K562 (cell line): ENCODE measurements around the gene RNF145.

Experiments
- CTCF ChIP-seq, 3 experiments: IDR thresholded peaks in 2 of 3; conservative IDR thresholded peaks in 1 of 3; 2 replicates each; pipeline ENCODE4 v1.5.1; 2011 to 2012; ENCODE audit warnings: low read length in 3 of 3, mild to moderate bottlenecking in 3 of 3, control low read depth in 2 of 3, improper control_type of control experiment in 1 of 3, inconsistent platforms in 1 of 3, low read depth in 1 of 3, mixed read lengths in 1 of 3, moderate library complexity in 1 of 3; ENCODE audit not compliant: insufficient read depth in 2 of 3
- FOXJ3 ChIP-seq: sonication (generic); formaldehyde crosslinking; IDR thresholded peaks from 2 replicates; pipeline ENCODE4 v1.4.0; 2020; ENCODE audit warnings: mild to moderate bottlenecking, missing genetic modification reagents
- FOXM1 ChIP-seq, 2 experiments: fragments of 450-650 bp in 1 of 2; sonication (generic) in 1 of 2; formaldehyde crosslinking in 1 of 2; IDR thresholded peaks; 2 replicates each; pipeline versions ENCODE4 v1.6.1 to v1.9.0; 2017 to 2022; ENCODE audit warnings: low read depth in 2 of 2, mild to moderate bottlenecking in 2 of 2, missing genetic modification reagents in 1 of 2, moderate library complexity in 1 of 2
- PHF21A ChIP-seq: fragments of 450-650 bp; IDR thresholded peaks from 2 replicates; pipeline ENCODE4 v1.6.1; 2017; ENCODE audit warnings: low read depth, borderline replicate concordance
- SP1 ChIP-seq: sonication (generic); formaldehyde crosslinking; IDR thresholded peaks from 2 replicates; pipeline ENCODE4 v1.8.1; 2022; ENCODE audit warnings: mild to moderate bottlenecking, missing genetic modification reagents
- TCF7 ChIP-seq: sonication (generic); IDR thresholded peaks from 2 replicates; pipeline ENCODE4 v1.6.1; 2016; ENCODE audit warnings: antibody characterized with exemption, borderline replicate concordance
- ZHX1 ChIP-seq: fragments of 150-350 bp; conservative IDR thresholded peaks from 2 replicates; pipeline ENCODE4 v1.6.1; 2014; ENCODE audit warnings: low read length
- ZNF384 ChIP-seq: IDR thresholded peaks from 2 replicates; pipeline ENCODE4 v1.6.1; 2012; ENCODE audit warnings: low read depth, low read length, improper control_type of control experiment
- TF ChIP-seq, protein P1 (sequence below): sonication (generic); formaldehyde crosslinking; IDR thresholded peaks from 2 replicates; pipeline ENCODE4 v1.9.0; 2022; ENCODE audit warnings: mild to moderate bottlenecking, missing genetic modification reagents
- TF ChIP-seq, protein P2 (sequence below), 2 experiments: IDR thresholded peaks; 2 replicates each; pipeline ENCODE4 v1.6.1; 2012; ENCODE audit warnings: improper control_type of control experiment in 2 of 2, low read depth in 2 of 2, low read length in 2 of 2, borderline replicate concordance in 1 of 2
- TF ChIP-seq, protein P3 (sequence below): fragments of 450-650 bp; formaldehyde crosslinking; IDR thresholded peaks from 2 replicates; pipeline ENCODE4 v1.4.0; 2022; ENCODE audit warnings: missing genetic modification characterization

- no peak for TF ChIP-seq FOXM1 (IDR thresholded peaks at IDR 0.05; ENCODE audit: low read depth)
- no peak for TF ChIP-seq FOXM1 (CRISPR knock-in tag; IDR thresholded peaks at IDR 0.05; ENCODE audit: low read depth)
- no peak for TF ChIP-seq PHF21A
- TF ChIP-seq CTCF (IDR thresholded peaks at IDR 0.05 in 2 of 3, conservative IDR thresholded peaks at IDR 0.05 in 1 of 3; ENCODE audit: insufficient read depth in 2 of 3, low read depth in 1 of 3, low read length in 3 of 3) = no peak
- TF ChIP-seq, protein P1, sequence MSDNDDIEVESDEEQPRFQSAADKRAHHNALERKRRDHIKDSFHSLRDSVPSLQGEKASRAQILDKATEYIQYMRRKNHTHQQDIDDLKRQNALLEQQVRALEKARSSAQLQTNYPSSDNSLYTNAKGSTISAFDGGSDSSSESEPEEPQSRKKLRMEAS (CRISPR knock-in tag) = no peak
- no peak for TF ChIP-seq FOXJ3 (CRISPR knock-in tag)
- TF ChIP-seq, protein P2, sequence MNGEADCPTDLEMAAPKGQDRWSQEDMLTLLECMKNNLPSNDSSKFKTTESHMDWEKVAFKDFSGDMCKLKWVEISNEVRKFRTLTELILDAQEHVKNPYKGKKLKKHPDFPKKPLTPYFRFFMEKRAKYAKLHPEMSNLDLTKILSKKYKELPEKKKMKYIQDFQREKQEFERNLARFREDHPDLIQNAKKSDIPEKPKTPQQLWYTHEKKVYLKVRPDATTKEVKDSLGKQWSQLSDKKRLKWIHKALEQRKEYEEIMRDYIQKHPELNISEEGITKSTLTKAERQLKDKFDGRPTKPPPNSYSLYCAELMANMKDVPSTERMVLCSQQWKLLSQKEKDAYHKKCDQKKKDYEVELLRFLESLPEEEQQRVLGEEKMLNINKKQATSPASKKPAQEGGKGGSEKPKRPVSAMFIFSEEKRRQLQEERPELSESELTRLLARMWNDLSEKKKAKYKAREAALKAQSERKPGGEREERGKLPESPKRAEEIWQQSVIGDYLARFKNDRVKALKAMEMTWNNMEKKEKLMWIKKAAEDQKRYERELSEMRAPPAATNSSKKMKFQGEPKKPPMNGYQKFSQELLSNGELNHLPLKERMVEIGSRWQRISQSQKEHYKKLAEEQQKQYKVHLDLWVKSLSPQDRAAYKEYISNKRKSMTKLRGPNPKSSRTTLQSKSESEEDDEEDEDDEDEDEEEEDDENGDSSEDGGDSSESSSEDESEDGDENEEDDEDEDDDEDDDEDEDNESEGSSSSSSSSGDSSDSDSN (IDR thresholded peaks at IDR 0.05; ENCODE audit: borderline replicate concordance in 1 of 2, low read depth in 2 of 2, low read length in 2 of 2) = no peak
- TF ChIP-seq ZNF384 = no peak
- TF ChIP-seq, protein P3, sequence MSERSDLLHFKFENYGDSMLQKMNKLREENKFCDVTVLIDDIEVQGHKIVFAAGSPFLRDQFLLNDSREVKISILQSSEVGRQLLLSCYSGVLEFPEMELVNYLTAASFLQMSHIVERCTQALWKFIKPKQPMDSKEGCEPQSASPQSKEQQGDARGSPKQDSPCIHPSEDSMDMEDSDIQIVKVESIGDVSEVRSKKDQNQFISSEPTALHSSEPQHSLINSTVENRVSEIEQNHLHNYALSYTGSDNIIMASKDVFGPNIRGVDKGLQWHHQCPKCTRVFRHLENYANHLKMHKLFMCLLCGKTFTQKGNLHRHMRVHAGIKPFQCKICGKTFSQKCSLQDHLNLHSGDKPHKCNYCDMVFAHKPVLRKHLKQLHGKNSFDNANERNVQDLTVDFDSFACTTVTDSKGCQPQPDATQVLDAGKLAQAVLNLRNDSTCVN (CRISPR knock-in tag) = no peak
- no peak for TF ChIP-seq ZHX1
- no peak for TF ChIP-seq TCF7
- no peak for TF ChIP-seq SP1 (CRISPR knock-in tag)
Observed at GRCh38 chr5:159139802-159140201, 69.6 kb downstream of the RNF145 start.
